Panc1 (cell line): ENCODE results near the gene GRM1. TPM values are rescaled to one million over a fixed set of nuclear protein-coding genes. Genes with fewer than 3 reads are reported as not detected.

Experiments
- ATAC-seq: fragments of 200-7000 bp; cut with Tn5 transposase; 2 replicates; pipeline ENCODE4 v1.9.1; 2020; ENCODE audit warnings: mild to moderate bottlenecking, moderate library complexity
- BruUV-seq: library from RNA; stranded (reverse); fragments of 400-500 nt; replicated peaks from 2 replicates; lab custom pipeline; 2021; lab: Mats Ljungman, UMichigan
- CTCF ChIA-PET: fragments of 300-600 bp; sonication (Branson Sonifier 250); formaldehyde crosslinking; loops from one replicate; lab custom pipeline; 2022; ENCODE audit warnings: antibody characterized with exemption; lab: Charles Lee
- POLR2A ChIA-PET: fragments of 300-600 bp; sonication (Branson Sonifier 250); formaldehyde crosslinking; loops from one replicate; lab custom pipeline; 2022; ENCODE audit warnings: antibody characterized with exemption; lab: Charles Lee
- DNase-seq: peaks from one replicate; pipeline ENCODE4 v3.0.0-alpha.2; 2010; ENCODE audit warnings: low read depth, low spot score
- H3K27ac ChIP-seq: 2 replicates; pipeline ENCODE4 v1.5.1; 2011; ENCODE audit warnings: mild to moderate bottlenecking, low read length, inconsistent platforms
- H3K27me3 ChIP-seq: fragments of 200-500 bp; sonication (Bioruptor generic); 2 replicates; pipeline ENCODE4 v1.6.0; 2014; ENCODE audit warnings: low read length, inconsistent platforms; ENCODE audit not compliant: control insufficient read depth, insufficient read depth
- H3K36me3 ChIP-seq: fragments of 200-500 bp; sonication (Bioruptor generic); 2 replicates; pipeline ENCODE4 v1.5.1; 2014; ENCODE audit warnings: inconsistent platforms, mild to moderate bottlenecking, low read length, moderate library complexity; ENCODE audit not compliant: control insufficient read depth, insufficient read depth
- H3K4me1 ChIP-seq: 2 replicates; pipeline ENCODE4 v1.5.1; 2011; ENCODE audit warnings: inconsistent platforms, mild to moderate bottlenecking, low read length, moderate library complexity; ENCODE audit not compliant: control insufficient read depth, insufficient read depth
- H3K4me3 ChIP-seq, 2 experiments: 2 replicates each; pipeline ENCODE4 v1.5.1; 2011 to 2012; ENCODE audit warnings: low read depth in 2 of 2, low read length in 2 of 2, mild to moderate bottlenecking in 2 of 2, inconsistent platforms in 1 of 2, moderate library complexity in 1 of 2
- H3K9me3 ChIP-seq: fragments of 200-500 bp; sonication (Bioruptor generic); 2 replicates; pipeline ENCODE4 v1.5.1; 2014; ENCODE audit warnings: low read depth, mild to moderate bottlenecking, inconsistent platforms, low read length, moderate library complexity; ENCODE audit not compliant: control insufficient read depth, insufficient read depth
- CTCF ChIP-seq: fragments of 450-650 bp; IDR thresholded peaks from 2 replicates; pipeline ENCODE4 v1.5.1; 2017; ENCODE audit warnings: mild to moderate bottlenecking
- POLR2AphosphoS5 ChIP-seq: IDR thresholded peaks from 2 replicates; pipeline ENCODE4 v1.6.1; 2012; ENCODE audit warnings: mild to moderate bottlenecking, low read depth, low read length, moderate library complexity
- SIN3A ChIP-seq: IDR thresholded peaks from 2 replicates; pipeline ENCODE4 v1.6.1; 2012; ENCODE audit warnings: low read depth, mild to moderate bottlenecking, low read length, moderate library complexity, borderline replicate concordance; ENCODE audit not compliant: insufficient read depth
- TCF7L2 ChIP-seq: IDR thresholded peaks from 2 replicates; pipeline ENCODE4 v1.6.1; 2011; ENCODE audit warnings: mild to moderate bottlenecking, low read depth, low read length, inconsistent platforms
- in situ Hi-C: cut with HindIII; loops from 2 replicates; pipeline ENCODE4 v1.10.0; 2016; ENCODE audit warnings: low sequenced_read_pairs, low pct_unique_long_range_greater_than_20kb
- intact Hi-C: fragments of 100-400 bp; cut with micrococcal nuclease; formaldehyde crosslinking; loops from one replicate; pipeline ENCODE4 v1.10.0; 2022; ENCODE audit not compliant: unreplicated experiment
- total RNA-seq: library from RNA; stranded (reverse); gene quantifications from one replicate; pipeline ENCODE4 v1.2.1, GENCODE V29; 2021; ENCODE audit not compliant: unreplicated experiment
- TF ChIP-seq, protein P1 (sequence below), 2 experiments: IDR thresholded peaks; 2 replicates each; pipeline ENCODE4 v1.6.1; 2011 to 2012; ENCODE audit warnings: low read depth in 2 of 2, control low read depth in 1 of 2, low read length in 1 of 2, mild to moderate bottlenecking in 1 of 2, moderate library complexity in 1 of 2; ENCODE audit not compliant: insufficient read depth in 1 of 2

The GRM1 gene
- total RNA-seq, 1 experiment from 2014 or later: not detected

GRCh38 chr6:146472918-146473317, 444.1 kb downstream of the GRM1 start:
- DNase-seq: no peak
- Histone ChIP-seq H3K9me3 (no peaks in the 10 kb centered on the region), H3K4me3 (no peak overlapping the region), H3K4me1 (no peaks in the 10 kb centered on the region), H3K27ac (no peak overlapping the region), H3K27me3 (no peaks in the 10 kb centered on the region), H3K36me3 (no peaks in the 10 kb centered on the region)
- no peak for ATAC-seq
- TF ChIP-seq SIN3A: no peak
- no peak for TF ChIP-seq TCF7L2
- TF ChIP-seq POLR2AphosphoS5: no peak
- no peak for TF ChIP-seq CTCF
- TF ChIP-seq, protein P1, sequence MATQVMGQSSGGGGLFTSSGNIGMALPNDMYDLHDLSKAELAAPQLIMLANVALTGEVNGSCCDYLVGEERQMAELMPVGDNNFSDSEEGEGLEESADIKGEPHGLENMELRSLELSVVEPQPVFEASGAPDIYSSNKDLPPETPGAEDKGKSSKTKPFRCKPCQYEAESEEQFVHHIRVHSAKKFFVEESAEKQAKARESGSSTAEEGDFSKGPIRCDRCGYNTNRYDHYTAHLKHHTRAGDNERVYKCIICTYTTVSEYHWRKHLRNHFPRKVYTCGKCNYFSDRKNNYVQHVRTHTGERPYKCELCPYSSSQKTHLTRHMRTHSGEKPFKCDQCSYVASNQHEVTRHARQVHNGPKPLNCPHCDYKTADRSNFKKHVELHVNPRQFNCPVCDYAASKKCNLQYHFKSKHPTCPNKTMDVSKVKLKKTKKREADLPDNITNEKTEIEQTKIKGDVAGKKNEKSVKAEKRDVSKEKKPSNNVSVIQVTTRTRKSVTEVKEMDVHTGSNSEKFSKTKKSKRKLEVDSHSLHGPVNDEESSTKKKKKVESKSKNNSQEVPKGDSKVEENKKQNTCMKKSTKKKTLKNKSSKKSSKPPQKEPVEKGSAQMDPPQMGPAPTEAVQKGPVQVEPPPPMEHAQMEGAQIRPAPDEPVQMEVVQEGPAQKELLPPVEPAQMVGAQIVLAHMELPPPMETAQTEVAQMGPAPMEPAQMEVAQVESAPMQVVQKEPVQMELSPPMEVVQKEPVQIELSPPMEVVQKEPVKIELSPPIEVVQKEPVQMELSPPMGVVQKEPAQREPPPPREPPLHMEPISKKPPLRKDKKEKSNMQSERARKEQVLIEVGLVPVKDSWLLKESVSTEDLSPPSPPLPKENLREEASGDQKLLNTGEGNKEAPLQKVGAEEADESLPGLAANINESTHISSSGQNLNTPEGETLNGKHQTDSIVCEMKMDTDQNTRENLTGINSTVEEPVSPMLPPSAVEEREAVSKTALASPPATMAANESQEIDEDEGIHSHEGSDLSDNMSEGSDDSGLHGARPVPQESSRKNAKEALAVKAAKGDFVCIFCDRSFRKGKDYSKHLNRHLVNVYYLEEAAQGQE (IDR thresholded peaks at IDR 0.05; ENCODE audit: insufficient read depth in 1 of 2, low read depth in 2 of 2, low read length in 1 of 2): no peak
- in situ Hi-C loops: no loop called here
- ChIA-PET CTCF (no interaction called here), POLR2A (interaction anchor here (0.6 kb wide), 1 partner anchor 9 kb away, joined by 4 read pairs; no protein-coding TSS in a partner anchor)
- no TSS peak for BruUV-seq
- intact Hi-C loops: no loop called here

GRCh38 chr6:146481527-146481926, 452.7 kb downstream of the GRM1 start:
- ATAC-seq: no peak
- no TSS peak for BruUV-seq

More at GRCh38 chr6:146481527-146481926, 452.7 kb downstream of the GRM1 start:
- no peaks in the 10 kb centered on the region for H3K27me3 ChIP-seq
- no peak for DNase-seq
- H3K27ac ChIP-seq: no peak overlapping the region
- TF ChIP-seq TCF7L2: no peak
- TF ChIP-seq CTCF: no peak
- no peak for TF ChIP-seq POLR2AphosphoS5
- TF ChIP-seq SIN3A: no peak
- TF ChIP-seq, protein P1 (IDR thresholded peaks at IDR 0.05; ENCODE audit: insufficient read depth in 1 of 2, low read depth in 2 of 2, low read length in 1 of 2): no peak
- H3K9me3 ChIP-seq: no peaks in the 10 kb centered on the region
- ChIA-PET CTCF (no interaction called here), POLR2A (interaction anchor here (0.7 kb wide), 1 partner anchor 8 kb away, joined by 4 read pairs; no protein-coding TSS in a partner anchor)
- no peak overlapping the region for H3K4me3 ChIP-seq
- no peaks in the 10 kb centered on the region for H3K4me1 ChIP-seq
- in situ Hi-C loops: no loop called here
- H3K36me3 ChIP-seq: no peaks in the 10 kb centered on the region
- intact Hi-C loops: no loop called here
